Erythroblast (primary cell): ENCODE results near the gene HOXD11.

Source experiments
- GATA1 ChIP-seq: IDR thresholded peaks from 2 replicates; pipeline ENCODE4 v1.6.1; 2011; ENCODE audit warnings: low read depth, mild to moderate bottlenecking, control low read depth, low read length, moderate library complexity
- POLR2A ChIP-seq: IDR thresholded peaks from 2 replicates; pipeline ENCODE4 v1.6.1; 2011; ENCODE audit warnings: mild to moderate bottlenecking, low read length

DNA sequence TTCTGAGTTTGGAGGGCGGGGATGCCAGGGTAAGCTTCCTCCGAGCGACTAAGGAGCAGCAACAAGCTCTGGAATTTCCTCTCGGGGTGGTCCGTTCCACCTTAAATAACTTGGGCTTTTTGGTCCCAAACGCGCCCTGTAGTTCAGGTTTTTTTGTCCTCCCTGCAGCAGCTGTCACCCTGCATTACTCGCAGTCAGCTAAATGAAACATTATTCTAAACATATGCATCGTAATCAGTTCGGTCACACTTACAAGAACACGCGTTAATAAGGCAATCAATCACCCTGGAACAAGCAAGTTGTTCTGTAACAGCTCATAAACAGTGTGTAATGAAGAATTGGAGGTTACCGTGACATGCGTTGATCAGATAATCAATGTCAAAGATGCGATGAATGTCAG, 31.6 kb upstream of the HOXD11 start:
- TF ChIP-seq POLR2A (no peak), GATA1 (no peak)
